ENCODE measurements around the gene SRM. TPM values are rescaled to one million over a fixed set of nuclear protein-coding genes. Genes with fewer than 3 reads are reported as not detected.

Gene SRM
- total and polyA plus RNA-seq, 10 donors = 42.0 to 114 (median 63.1) TPM

- intact Hi-C loops (cut with DNase I; ENCODE audit: low total_unique reads) = no loop called here
- no peaks in the 10 kb centered on the region for H3K4me1 ChIP-seq
- H3K36me3 ChIP-seq = no peaks in the 10 kb centered on the region
- TF ChIP-seq POLR2AphosphoS5 (IDR thresholded peaks at IDR 0.05) (no peak), POLR2A (IDR thresholded peaks at IDR 0.05) (no peak)
- TF ChIP-seq, protein P1, sequence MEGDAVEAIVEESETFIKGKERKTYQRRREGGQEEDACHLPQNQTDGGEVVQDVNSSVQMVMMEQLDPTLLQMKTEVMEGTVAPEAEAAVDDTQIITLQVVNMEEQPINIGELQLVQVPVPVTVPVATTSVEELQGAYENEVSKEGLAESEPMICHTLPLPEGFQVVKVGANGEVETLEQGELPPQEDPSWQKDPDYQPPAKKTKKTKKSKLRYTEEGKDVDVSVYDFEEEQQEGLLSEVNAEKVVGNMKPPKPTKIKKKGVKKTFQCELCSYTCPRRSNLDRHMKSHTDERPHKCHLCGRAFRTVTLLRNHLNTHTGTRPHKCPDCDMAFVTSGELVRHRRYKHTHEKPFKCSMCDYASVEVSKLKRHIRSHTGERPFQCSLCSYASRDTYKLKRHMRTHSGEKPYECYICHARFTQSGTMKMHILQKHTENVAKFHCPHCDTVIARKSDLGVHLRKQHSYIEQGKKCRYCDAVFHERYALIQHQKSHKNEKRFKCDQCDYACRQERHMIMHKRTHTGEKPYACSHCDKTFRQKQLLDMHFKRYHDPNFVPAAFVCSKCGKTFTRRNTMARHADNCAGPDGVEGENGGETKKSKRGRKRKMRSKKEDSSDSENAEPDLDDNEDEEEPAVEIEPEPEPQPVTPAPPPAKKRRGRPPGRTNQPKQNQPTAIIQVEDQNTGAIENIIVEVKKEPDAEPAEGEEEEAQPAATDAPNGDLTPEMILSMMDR (IDR thresholded peaks at IDR 0.05 in 8 of 11, conservative IDR thresholded peaks at IDR 0.05 in 3 of 11) = no peak
- H3K27me3 ChIP-seq (replicated peaks in 1 of 7) = no peaks in the 10 kb centered on the region
- 85 to 91% (median 87%) methylated on average over 6 to 8 of the region's 8 CpGs for WGBS, 5 donors
- no peak for DNase-seq
- H3K9me3 ChIP-seq = no peaks in the 10 kb centered on the region
- no peak overlapping the region for H3K27ac ChIP-seq
- H3K4me3 ChIP-seq = no peak overlapping the region
Observed at GRCh38 chr1:11046270-11046566, 13.6 kb downstream of the SRM start.

DNA sequence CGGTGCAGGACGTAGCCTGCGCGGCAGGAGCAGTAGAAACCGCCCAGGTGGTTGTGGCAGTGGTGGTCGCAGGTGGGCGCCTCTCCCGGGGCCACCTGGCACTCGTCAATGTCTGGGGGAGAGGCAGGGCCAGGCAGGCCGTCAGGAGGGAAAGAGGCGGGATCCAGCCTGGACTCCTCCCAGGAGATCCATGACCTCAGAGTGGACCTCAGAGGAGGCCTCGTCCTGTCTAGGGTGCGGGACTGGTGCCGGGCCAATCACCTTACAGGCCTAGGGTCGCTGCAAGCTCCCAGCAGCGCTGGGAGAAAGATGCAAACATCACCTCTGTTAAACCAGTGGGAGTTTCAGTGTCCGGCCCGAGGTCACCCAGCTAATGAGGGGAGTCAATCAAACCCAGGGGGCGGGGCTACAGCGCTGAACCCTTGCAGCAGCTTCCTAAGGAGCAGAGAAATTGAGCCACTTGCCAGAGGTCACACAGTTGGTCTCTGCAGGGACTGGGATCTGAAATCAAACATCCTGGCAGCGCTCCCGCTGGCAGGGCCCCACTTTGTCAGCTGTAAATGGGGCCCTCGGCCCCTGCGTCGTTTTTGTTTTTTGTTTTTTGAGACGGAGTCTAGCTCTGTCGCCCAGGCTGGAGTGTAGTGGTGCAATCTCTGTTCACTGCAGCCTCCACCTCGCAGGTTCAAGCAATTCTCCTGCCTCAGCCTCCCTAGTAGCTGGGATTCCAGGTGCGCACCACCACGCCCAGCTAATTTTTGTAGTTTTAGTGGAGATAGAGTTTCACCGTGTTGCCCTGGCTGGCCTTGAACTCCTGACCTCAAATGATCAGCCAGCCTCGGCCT lies 14.2 kb downstream of the SRM start:
- H3K36me3 ChIP-seq = no peaks in the 10 kb centered on the region
- TF ChIP-seq POLR2AphosphoS5 (IDR thresholded peaks at IDR 0.05) (no peak), POLR2A (IDR thresholded peaks at IDR 0.05) (no peak)
- TF ChIP-seq, protein P1 (IDR thresholded peaks at IDR 0.05 in 8 of 11, conservative IDR thresholded peaks at IDR 0.05 in 3 of 11) = no peak
- H3K27me3 ChIP-seq (replicated peaks in 1 of 7) = no peaks in the 10 kb centered on the region
- no peaks in the 10 kb centered on the region for H3K4me1 ChIP-seq
- no peak overlapping the region for H3K27ac ChIP-seq
- H3K4me3 ChIP-seq = no peak overlapping the region
- intact Hi-C loops (cut with DNase I; ENCODE audit: low total_unique reads) = no loop called here
- no peaks in the 10 kb centered on the region for H3K9me3 ChIP-seq
- WGBS, 5 donors = 67 to 74% (median 68%) methylated on average over 25 to 32 of the region's 32 CpGs
- DNase-seq = no peak

- Histone ChIP-seq H3K4me1 (no peaks in the 10 kb centered on the region), H3K27me3 (replicated peaks in 1 of 7) (no peaks in the 10 kb centered on the region), H3K9me3 (no peaks in the 10 kb centered on the region), H3K36me3 (no peaks in the 10 kb centered on the region), H3K4me3 (no peak overlapping the region), H3K27ac (no peak overlapping the region)
- TF ChIP-seq, protein P1 (IDR thresholded peaks at IDR 0.05 in 8 of 11, conservative IDR thresholded peaks at IDR 0.05 in 3 of 11) = no peak
- TF ChIP-seq POLR2A (IDR thresholded peaks at IDR 0.05) (no peak), POLR2AphosphoS5 (IDR thresholded peaks at IDR 0.05) (no peak)
- WGBS, 5 donors = 80 to 87% (median 86%) methylated on average over 14 to 16 of the region's 16 CpGs
- intact Hi-C loops (cut with DNase I; ENCODE audit: low total_unique reads) = no loop called here
- DNase-seq = no peak
Observed at GRCh38 chr1:11044849-11045427, 14.9 kb downstream of the SRM start.

DNA sequence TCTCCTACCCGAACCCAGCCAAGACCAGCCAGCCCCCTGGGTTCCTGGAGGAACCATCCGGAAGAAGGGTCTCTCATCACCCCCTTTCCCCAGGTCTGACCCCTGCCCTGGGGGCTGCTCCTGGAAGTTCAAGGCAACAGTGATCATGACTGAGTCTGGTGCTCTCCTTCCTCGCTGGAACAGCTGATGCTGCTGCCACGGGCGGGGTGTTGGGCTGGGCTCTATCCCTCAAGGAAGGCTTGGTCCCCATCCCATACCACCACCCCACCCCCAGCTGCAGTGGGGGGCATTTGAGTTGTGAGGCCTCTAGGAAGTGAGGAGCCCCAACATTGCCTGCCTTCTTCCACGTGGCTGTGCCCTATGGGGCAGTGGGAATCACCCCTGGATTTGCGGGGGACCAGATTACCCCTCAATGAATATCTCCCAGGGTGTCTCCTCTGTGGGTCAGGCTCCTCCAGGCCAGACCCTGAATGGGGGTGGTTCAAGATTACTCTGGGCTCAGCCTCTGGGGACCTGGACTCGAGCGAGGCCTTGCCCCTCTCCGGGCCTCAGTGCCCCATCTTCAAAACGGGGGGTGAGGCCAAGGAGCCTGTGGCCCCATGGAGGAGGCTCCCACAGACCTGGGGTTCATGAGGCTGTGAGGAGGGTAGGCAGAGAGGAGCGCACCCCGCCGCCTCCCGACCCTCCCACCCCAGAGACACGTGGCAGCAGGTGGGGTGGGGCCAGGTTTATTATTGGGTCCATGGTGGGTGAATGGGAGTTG lies 15.6 kb downstream of the SRM start:
- TF ChIP-seq POLR2AphosphoS5 (IDR thresholded peaks at IDR 0.05) = no peak
- no peak for TF ChIP-seq POLR2A (IDR thresholded peaks at IDR 0.05)
- H3K4me3 ChIP-seq = no peak overlapping the region
- DNase-seq = no peak
- no peak overlapping the region for H3K27ac ChIP-seq
- H3K9me3 ChIP-seq = no peaks in the 10 kb centered on the region
- intact Hi-C loops (cut with DNase I; ENCODE audit: low total_unique reads) = no loop called here
- 51 to 82% (median 78%) methylated on average over 3 to 16 of the region's 16 CpGs for WGBS, 5 donors
- no peaks in the 10 kb centered on the region for H3K4me1 ChIP-seq
- H3K36me3 ChIP-seq = no peaks in the 10 kb centered on the region
- H3K27me3 ChIP-seq (replicated peaks in 1 of 7) = peaks cover 0 to 2% (median 0%) of the 10 kb centered on the region in 7 donors
